CD1c-positive myeloid dendritic cell (primary cell): ENCODE measurements around the gene KCNQ2.
"Not testable (repeated sequence)": the region's sequence is repeated elsewhere in the genome, so short reads cannot be mapped to it uniquely, and the experiment has no call there.

ENCODE experiments used
- DNase-seq: peaks from one replicate; pipeline ENCODE4 v3.0.0-alpha.2; 2016; ENCODE audit errors: extremely low spot score

The KCNQ2 gene

GRCh38 chr20:63490416-63490815 lies 18.0 kb upstream of the KCNQ2 start:
- DNase-seq = no peak

- no peak for DNase-seq
These were observed 16.1 kb upstream of the KCNQ2 start for GRCh38 chr20:63488315-63489251.

- no peak for DNase-seq
These were observed 15.4 kb upstream of the KCNQ2 start for GRCh38 chr20:63487781-63488241.

GRCh38 chr20:63487116-63487764 lies 14.8 kb upstream of the KCNQ2 start:
- DNase-seq = no peak

- no peak for DNase-seq
These were observed 13.9 kb upstream of the KCNQ2 start for GRCh38 chr20:63486300-63486855.

- no peak for DNase-seq
These were observed 12.4 kb upstream of the KCNQ2 start for GRCh38 chr20:63484651-63485403.

GRCh38 chr20:63484236-63484635 lies 11.8 kb upstream of the KCNQ2 start:
- DNase-seq = no peak

- DNase-seq = no peak
These were observed 11.4 kb upstream of the KCNQ2 start for GRCh38 chr20:63483834-63484233.

GRCh38 chr20:63482021-63482587 lies 9.6 kb upstream of the KCNQ2 start:
- DNase-seq = no peak

GRCh38 chr20:63481503-63481902 lies 9.0 kb upstream of the KCNQ2 start:
- DNase-seq = no peak

- not testable (repeated sequence) for DNase-seq
These were observed 7.4 kb upstream of the KCNQ2 start for GRCh38 chr20:63479695-63480419.

GRCh38 chr20:63478346-63479302 lies 6.2 kb upstream of the KCNQ2 start:
- DNase-seq = no peak

GRCh38 chr20:63477944-63478343 lies 5.5 kb upstream of the KCNQ2 start:
- DNase-seq = no peak

GRCh38 chr20:63477061-63477616 lies 4.7 kb upstream of the KCNQ2 start:
- no peak for DNase-seq

- DNase-seq = peak; percentile 18
These were observed 2.8 kb upstream of the KCNQ2 start for GRCh38 chr20:63475209-63475608.

GRCh38 chr20:63473555-63474449 lies 1.3 kb upstream of the KCNQ2 start:
- no peak for DNase-seq

GRCh38 chr20:63472862-63473390 lies 471 bp upstream of the KCNQ2 start:
- no peak for DNase-seq

GRCh38 chr20:63471717-63471980 lies 806 bp downstream of the KCNQ2 start:
- no peak for DNase-seq
